ENCODE results near the gene LCN15. TPM values are rescaled to one million over a fixed set of nuclear protein-coding genes. Genes with fewer than 3 reads are reported as not detected.

Gene LCN15
- total RNA-seq, 4 donors from 2014 or later, result not detected

DNA sequence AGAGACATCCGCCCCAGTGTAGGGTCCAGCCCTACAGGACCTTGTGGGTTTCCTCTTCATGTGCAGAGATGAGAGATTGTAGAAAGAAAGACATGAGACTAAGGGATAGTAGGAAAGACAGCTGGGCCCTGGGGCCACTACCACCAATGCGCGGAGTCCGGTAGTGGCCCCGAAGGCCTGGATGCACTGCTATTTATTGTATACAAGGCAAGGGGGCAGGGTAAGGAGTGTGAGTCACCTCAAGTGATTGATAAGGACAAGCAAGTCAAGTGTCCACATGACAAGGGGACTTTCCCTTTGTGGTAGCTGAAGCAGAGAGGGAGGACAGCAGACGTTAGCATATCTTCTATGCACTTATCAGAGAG lies 20.7 kb upstream of the LCN15 start:
- 80 to 85% methylated on average over 5 of the region's 6 CpGs for WGBS, 2 donors
- Histone ChIP-seq H3K27ac (no peak overlapping the region), H3K4me3 (no peak overlapping the region), H3K27me3 (no peaks in the 10 kb centered on the region), H3K36me3 (no peaks in the 10 kb centered on the region), H3K4me1 (peaks cover 0 to 11% (median 2%) of the 10 kb centered on the region in 3 donors), H3K9me3 (no peaks in the 10 kb centered on the region)
- no peak for TF ChIP-seq POLR2A (IDR thresholded peaks at IDR 0.05)
- TF ChIP-seq, protein P1, sequence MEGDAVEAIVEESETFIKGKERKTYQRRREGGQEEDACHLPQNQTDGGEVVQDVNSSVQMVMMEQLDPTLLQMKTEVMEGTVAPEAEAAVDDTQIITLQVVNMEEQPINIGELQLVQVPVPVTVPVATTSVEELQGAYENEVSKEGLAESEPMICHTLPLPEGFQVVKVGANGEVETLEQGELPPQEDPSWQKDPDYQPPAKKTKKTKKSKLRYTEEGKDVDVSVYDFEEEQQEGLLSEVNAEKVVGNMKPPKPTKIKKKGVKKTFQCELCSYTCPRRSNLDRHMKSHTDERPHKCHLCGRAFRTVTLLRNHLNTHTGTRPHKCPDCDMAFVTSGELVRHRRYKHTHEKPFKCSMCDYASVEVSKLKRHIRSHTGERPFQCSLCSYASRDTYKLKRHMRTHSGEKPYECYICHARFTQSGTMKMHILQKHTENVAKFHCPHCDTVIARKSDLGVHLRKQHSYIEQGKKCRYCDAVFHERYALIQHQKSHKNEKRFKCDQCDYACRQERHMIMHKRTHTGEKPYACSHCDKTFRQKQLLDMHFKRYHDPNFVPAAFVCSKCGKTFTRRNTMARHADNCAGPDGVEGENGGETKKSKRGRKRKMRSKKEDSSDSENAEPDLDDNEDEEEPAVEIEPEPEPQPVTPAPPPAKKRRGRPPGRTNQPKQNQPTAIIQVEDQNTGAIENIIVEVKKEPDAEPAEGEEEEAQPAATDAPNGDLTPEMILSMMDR (IDR thresholded peaks at IDR 0.05), result no peak
- intact Hi-C loops (cut with DNase I), result loop anchor here (5.0 kb wide), 2 partner anchors 247 to 262 kb away; partner anchors contain the start of genes FUT7 and NPDC1
- DNase-seq, result no peak

DNA sequence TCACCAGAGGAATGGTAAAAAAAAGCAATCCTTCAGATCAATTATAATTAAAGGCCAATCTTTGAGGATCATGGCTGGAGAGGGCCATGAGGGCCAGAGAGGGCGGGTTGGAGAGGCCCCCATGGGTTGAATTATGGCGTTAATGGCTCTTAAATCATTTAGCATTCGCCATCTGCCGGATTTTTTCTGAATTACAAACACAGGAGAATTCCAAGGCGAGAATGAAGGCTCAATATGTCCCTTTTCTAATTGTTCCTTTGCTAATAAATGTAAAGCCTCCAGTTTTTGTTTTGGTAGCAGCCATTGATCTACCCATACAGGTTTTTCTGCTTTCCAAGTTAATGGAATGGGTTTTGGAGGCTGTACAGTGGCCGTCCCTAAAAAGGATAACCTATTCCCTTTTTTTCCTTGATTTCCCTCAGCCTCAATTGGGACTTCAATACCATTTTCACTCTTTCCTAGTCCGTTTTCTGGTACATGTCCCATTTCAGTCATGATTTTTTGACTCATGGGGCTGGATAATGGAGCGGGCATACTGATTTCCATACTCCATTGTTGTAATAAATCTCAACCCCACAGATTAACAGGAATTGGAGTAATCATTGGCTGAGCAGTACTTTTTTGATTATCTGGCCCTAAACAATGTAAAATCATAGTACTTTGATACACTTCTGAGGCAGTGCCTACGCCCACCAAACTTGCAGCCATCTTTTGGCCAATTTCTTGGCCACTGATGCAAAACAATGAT lies 20.1 kb upstream of the LCN15 start:
- H3K9me3 ChIP-seq, result no peaks in the 10 kb centered on the region
- no peak overlapping the region for H3K27ac ChIP-seq
- H3K4me1 ChIP-seq, result peaks cover 0 to 7% (median 0%) of the 10 kb centered on the region in 3 donors
- no peak for DNase-seq
- H3K4me3 ChIP-seq, result no peak overlapping the region
- WGBS, 2 donors, result 22 to 32% methylated on average over 8 to 9 of the region's 9 CpGs
- no peak for TF ChIP-seq POLR2A (IDR thresholded peaks at IDR 0.05)
- TF ChIP-seq, protein P1 (IDR thresholded peaks at IDR 0.05), result peak; percentile 44 to 67 (median 56)
- no peaks in the 10 kb centered on the region for H3K36me3 ChIP-seq
- no peaks in the 10 kb centered on the region for H3K27me3 ChIP-seq
- intact Hi-C loops (cut with DNase I), result loop anchor here (5.0 kb wide), 1 partner anchor 248 kb away; the partner anchor contains the start of gene FUT7

DNA sequence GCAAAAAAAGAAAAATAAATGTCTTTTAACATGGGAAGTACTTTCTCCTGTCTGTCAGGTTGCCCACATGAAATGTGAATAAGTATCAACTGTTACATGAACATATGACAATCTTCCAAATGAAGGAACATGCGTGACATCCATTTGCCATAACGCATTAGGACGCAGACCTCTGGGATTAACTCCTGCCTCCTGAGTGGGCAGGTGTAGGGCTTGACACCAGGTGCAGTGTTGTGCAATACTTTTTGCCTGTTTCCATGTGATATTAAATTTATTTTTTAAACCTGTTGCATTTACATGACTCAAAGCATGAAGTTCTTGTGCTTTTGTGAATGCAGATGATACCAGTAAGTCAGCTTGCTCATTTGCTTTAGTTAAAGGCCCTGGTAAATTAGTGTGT lies 18.1 kb upstream of the LCN15 start:
- DNase-seq, result no peak
- WGBS, 2 donors, result 50 to 88% methylated on average over 3 of the region's 3 CpGs
- H3K27me3 ChIP-seq, result no peaks in the 10 kb centered on the region
- H3K4me3 ChIP-seq, result no peak overlapping the region
- TF ChIP-seq, protein P1 (IDR thresholded peaks at IDR 0.05), result no peak
- TF ChIP-seq POLR2A (IDR thresholded peaks at IDR 0.05), result no peak
- no peaks in the 10 kb centered on the region for H3K9me3 ChIP-seq
- no peak overlapping the region for H3K27ac ChIP-seq
- peaks cover 0 to 2% (median 0%) of the 10 kb centered on the region in 3 donors for H3K4me1 ChIP-seq
- no peaks in the 10 kb centered on the region for H3K36me3 ChIP-seq
- intact Hi-C loops (cut with DNase I), result loop anchor here (5.0 kb wide), 1 partner anchor 250 kb away; the partner anchor contains the start of gene FUT7

DNA sequence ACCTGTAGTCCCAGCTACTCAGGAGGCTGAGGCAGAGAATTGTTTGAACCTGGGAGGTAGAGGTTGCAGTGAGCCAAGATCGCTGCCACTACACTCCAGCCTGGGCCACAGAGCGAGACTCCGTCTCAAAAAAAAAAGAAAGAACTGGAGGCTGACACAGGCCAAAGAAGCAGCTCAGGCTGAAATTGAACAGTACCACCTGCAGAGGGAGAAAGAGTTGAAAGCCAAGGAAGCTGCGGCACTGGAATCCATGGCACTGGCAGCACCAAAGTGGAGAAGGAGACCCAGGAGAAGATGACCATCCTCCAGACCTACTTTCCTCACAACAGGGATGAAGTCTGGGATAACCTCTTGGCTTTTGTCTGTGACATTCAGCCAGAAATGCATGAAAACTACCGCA lies 15.5 kb upstream of the LCN15 start:
- intact Hi-C loops (cut with DNase I), result loop anchor here (5.0 kb wide), 1 partner anchor 252 kb away; the partner anchor contains the start of gene FUT7
- WGBS, 2 donors, result 56 to 71% methylated on average over 5 of the region's 5 CpGs
- H3K9me3 ChIP-seq, result no peaks in the 10 kb centered on the region

DNA sequence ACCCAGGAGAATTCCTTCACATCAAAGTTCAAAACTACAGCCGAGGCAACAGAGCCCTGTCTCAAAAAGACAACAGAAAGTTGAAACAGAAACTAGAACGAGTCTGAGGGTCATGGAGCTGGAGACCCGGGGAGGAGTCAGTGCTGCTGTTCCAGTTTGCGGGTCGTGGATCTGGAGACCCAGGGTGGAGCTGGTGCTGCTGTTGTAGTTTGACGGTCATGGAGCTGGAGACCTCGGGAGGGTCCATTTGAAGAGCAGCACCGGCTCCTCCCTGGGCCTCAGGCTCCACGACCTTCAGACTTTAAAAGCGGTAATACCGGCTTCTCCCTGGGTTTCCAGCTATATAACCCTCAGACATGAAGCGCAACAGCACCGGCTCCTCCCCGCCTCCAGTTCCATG lies 13.0 kb upstream of the LCN15 start:
- no peak for DNase-seq
- no peaks in the 10 kb centered on the region for H3K27me3 ChIP-seq
- no peak overlapping the region for H3K4me3 ChIP-seq
- H3K36me3 ChIP-seq, result no peaks in the 10 kb centered on the region
- H3K27ac ChIP-seq, result no peak overlapping the region
- TF ChIP-seq, protein P1 (IDR thresholded peaks at IDR 0.05), result no peak
- TF ChIP-seq POLR2A (IDR thresholded peaks at IDR 0.05), result no peak
- H3K4me1 ChIP-seq, result no peaks in the 10 kb centered on the region
- H3K9me3 ChIP-seq, result peaks cover 0 to 8% (median 0%) of the 10 kb centered on the region in 3 donors
- 76 to 79% methylated on average over 12 to 14 of the region's 14 CpGs for WGBS, 2 donors
- intact Hi-C loops (cut with DNase I), result no loop called here

More for the DNA sequence above, 15.5 kb upstream of the LCN15 start:
- Histone ChIP-seq H3K4me3 (no peak overlapping the region), H3K4me1 (no peaks in the 10 kb centered on the region), H3K27ac (no peak overlapping the region), H3K36me3 (no peaks in the 10 kb centered on the region), H3K27me3 (no peaks in the 10 kb centered on the region)
- TF ChIP-seq, protein P1 (IDR thresholded peaks at IDR 0.05), result no peak
- no peak for TF ChIP-seq POLR2A (IDR thresholded peaks at IDR 0.05)
- no peak for DNase-seq
